Suprapubic skin (tissue), 4 donors: ENCODE results near the gene HES5.

Experiments used
- CTCF ChIP-seq, 2 donors: fragments of 200-600 bp in 1 of 2; fragments of 450-650 bp in 1 of 2; sonication (generic) in 1 of 2; IDR thresholded peaks; one replicate each; pipeline ENCODE4 v1.5.1; 2016 to 2019; ENCODE audit warnings: antibody characterized with exemption in 2 of 2, mild to moderate bottlenecking in 1 of 2, moderate library complexity in 1 of 2
- EP300 ChIP-seq: sonication (generic); formaldehyde crosslinking; IDR thresholded peaks from one replicate; pipeline ENCODE4 v1.6.1; 2017; ENCODE audit warnings: antibody characterized with exemption
- POLR2A ChIP-seq, 2 donors: fragments of 450-650 bp; IDR thresholded peaks; one replicate each; pipeline ENCODE4 v1.6.1; 2017; ENCODE audit warnings: antibody characterized with exemption in 2 of 2, mild to moderate bottlenecking in 2 of 2, moderate library complexity in 2 of 2
- POLR2AphosphoS5 ChIP-seq, 3 donors: sonication (generic); formaldehyde crosslinking; IDR thresholded peaks; one replicate each; pipeline ENCODE4 v1.6.1; 2017; ENCODE audit warnings: antibody characterized with exemption in 3 of 3

- no peak for TF ChIP-seq CTCF (IDR thresholded peaks at IDR 0.05)
- no peak for TF ChIP-seq EP300
- no peak for TF ChIP-seq POLR2AphosphoS5 (IDR thresholded peaks at IDR 0.05)
- TF ChIP-seq POLR2A (IDR thresholded peaks at IDR 0.05): no peak
Measured at GRCh38 chr1:2520806-2521205, 9.3 kb downstream of the HES5 start.
